HG03354 (cell line): ENCODE results near the gene XRCC3.

Experiments used
- ATAC-seq: cut with Tn5 transposase; IDR thresholded peaks from one replicate; pipeline ENCODE4 v1.9.1; 2021; ENCODE audit warnings: mild to moderate bottlenecking; ENCODE audit not compliant: unreplicated experiment, poor library complexity, severe bottlenecking

XRCC3 gene

DNA sequence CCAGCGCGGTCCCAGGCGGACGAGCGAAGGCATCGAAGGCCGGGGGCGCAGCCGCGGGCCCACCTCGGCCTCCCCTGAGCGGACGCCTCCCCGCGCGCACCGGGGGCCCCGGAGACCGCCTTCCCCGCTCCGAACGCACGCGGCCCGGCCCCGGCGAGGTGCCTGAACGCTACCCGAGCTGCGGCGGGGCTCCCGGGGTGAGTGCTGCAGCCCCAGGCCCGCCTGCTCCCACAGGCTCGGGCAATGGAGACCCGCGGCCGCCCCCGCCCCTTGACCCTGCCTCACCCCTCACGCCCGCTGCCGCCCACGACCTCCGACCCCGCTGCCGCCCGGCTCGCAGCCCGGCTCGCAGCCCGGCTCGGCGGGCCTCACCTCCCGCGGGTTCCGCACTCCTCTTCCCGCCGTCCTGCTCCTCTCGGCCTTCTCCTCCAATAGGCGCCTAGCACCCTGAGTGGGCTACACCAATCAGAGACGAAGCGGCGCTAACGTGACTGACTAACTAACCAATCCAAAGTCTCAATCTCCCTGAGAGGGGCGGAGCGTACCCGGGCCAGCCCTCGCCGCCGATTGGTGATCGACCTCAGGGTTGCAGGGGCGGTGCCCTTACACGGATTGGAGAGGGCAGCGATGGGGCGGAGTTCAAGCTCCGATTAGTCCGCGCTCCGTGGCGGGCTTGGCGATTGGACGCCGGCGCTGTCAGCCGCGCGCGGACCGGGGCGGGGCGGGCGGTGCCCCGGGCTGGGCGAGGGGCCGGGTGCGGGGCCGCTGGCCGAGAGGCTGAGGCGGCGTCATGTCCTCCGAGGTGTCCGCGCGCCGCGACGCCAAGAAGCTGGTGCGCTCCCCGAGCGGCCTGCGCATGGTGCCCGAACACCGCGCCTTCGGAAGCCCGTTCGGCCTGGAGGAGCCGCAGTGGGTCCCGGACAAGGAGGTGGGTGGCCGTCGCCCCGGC lies at the start of gene XRCC3, which contains the start of gene ZFYVE21:
XRCC3 (minus strand) TSS at position 400 of the 949 bp plus-strand sequence. CDS start 4,364 bp downstream, outside the sequence.
ZFYVE21 (plus strand) TSS at position 759 of the 949 bp plus-strand sequence; CDS start at position 791, 32 bp downstream.
- peak; percentile 95 for ATAC-seq

DNA sequence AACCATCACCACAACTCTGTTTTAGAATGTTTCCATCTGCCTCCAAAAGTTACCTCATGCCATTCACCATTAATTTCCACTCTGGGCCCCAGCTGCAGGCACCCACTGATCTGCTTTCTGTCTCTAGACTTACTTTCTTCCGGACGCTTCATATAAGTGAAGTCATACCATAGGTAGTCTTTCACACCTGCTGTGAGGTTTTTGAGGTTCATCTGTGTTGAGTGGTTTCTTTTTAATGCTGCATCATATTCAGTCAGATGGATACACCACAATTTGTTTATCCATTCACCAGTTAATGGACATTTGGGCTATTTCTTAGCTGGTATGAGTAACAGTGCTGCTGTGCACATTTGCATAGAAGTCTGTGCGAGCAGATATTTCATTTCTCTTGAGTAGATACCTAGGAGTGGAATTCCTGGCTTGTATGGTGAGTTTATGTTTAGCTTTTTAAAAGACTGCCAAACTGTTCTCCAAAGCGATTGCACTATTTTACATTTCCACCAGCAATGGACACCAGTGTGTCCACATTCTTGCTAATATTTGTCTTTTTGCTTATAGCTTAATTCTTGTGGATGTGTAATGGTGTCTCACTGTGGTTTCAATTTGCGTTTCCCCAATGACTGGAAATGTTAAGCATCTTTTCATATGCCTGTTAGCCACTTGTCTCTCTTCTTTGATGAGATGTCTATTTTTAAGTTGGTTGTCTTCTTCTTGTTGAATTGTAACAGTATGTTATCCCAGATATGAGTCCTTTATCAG lies 48.7 kb upstream of the XRCC3 start:
- ATAC-seq: peak; percentile 91

DNA sequence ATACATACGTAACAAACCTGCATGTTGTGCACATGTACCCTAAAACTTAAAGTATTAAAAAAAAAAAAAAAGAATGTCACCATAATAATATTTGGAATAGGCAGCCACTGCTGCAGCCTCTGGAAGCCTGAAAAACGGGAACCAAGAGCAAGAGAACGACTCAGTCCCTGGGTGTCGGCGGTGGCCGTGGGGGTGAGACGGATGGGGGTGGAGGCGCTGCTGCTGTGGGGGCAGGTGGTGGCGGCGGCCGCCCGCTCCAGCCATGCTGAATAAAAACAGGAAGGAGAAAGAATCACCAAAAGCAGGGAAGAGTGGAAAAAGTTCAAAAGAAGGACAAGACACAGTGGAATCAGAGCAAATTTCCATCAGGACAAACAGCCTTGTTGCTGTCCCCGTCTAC lies 47.3 kb upstream of the XRCC3 start:
- no peak for ATAC-seq

DNA sequence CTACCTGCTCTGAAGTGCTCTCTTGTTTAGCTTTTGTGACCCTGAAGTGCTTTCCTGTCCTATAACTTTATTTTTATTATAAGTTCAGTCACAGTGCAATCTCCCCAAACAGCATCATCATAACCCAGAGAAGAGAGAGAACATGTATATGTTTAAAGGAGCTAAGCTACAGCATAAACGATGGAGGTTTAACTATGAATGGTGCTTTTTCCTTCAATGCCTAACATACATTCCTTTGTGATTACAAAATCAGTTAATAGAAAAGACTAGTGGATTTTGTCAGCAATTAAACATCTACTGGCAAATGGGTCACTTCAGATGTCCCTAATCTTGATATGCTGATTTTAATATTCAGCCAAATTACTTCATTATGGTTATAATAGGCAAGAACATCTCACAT lies 46.8 kb upstream of the XRCC3 start:
- ATAC-seq: no peak

DNA sequence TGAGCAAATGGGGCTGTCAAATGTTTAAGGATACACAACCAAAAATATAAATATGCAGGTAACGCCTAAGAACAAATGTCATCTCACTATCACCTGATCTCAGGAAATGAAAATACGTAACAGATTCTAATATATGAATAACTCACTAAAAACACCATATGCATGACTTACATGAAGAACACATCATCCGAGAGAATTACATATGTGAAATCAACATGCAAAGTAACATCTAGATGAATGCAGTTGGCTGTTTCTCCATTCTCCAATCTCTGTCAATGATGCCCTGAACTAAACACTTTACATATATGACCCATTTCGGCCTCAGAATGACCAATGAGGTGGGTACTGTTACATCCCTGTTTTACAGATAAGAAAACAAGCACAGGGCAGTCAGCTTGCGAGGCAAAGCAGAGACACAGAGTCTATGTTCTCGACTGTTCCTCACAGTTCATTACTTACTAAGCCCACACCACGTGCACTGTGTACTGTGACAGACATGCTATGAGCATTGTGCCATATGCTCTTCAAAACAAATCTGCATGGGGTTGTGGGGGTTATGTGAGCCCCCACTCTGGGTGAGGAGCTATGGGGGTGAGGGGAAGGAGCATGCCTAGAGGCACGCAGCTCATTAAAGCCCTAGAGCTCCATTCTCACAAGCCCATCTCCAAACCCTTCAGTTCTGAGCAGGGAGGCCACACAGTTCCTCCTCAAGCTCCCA lies 43.0 kb upstream of the XRCC3 start:
- no peak for ATAC-seq

DNA sequence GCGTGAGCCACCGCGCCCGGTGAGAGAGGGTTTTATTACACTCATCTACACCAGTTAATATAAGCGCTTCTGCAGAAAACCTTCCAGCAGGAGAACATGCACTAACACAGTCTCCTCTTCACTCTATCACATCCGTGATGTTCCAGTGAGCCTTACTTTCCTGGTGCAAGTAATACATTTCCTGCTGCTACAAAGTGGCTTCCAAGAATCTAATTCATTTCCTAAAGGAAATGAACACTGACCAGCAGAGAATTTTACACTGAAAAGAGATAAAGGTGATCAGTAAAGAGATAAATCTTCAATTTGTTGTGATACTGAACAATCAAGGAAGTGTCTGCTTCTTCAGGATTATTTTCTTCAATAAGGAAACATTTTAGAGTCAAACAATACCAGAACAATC lies 39.8 kb upstream of the XRCC3 start:
- no peak for ATAC-seq

DNA sequence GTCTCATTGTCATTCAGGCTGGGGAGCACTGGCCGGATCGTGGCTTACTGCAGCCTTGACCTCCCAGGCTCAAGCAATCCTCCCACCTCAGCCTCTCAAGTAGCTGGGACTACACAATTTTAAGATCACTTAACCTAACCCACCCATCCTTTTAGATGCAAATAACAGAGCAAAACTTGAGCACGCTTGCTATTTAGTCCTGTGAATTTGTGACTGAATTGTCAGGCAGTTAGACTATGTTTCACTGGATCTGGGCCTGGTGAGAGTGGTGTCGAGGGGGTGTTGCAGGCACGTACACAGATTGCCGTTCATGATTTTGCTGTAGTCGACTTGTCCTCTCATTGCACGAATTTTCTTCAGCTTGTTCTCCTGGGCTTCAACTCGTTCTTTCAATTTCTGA lies 38.5 kb upstream of the XRCC3 start:
- ATAC-seq: no peak

DNA sequence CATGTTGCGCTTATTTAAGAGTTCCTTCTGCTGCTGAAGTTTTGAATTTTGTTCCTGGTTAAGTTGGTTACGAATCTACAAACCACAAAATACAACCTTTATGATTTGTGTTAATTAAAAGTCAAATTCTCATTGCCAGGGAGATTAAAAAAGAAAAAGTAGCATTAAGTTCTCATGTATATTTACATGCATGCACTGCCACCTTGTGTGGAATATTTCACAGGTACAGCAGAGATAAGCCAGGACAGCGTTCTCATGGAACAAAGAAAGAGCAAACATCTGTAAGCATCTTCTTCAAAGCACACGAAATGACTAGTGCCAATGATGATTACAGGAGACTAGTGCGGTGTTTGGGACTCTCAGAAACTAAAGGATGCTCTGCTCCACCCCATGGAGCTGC lies 34.6 kb upstream of the XRCC3 start:
- ATAC-seq: no peak

DNA sequence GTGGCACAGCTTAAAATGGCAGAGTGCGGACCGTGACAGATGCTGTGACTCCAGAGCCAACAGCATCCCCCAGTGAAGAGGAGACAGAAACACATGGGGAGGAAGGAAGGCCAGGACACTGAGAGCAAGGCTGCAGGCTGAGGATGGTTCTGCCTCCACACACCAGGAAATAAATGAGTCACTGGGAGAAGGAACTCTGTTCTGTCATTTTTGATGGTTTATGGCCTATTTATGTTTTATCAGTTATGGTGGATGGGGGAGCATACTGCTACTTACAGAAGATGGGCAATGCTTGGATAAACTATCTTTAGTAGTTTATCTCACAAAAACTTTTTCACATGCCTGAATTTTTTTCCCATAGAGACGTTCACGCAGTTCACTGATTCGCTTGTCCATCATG lies 34.2 kb upstream of the XRCC3 start:
- no peak for ATAC-seq

DNA sequence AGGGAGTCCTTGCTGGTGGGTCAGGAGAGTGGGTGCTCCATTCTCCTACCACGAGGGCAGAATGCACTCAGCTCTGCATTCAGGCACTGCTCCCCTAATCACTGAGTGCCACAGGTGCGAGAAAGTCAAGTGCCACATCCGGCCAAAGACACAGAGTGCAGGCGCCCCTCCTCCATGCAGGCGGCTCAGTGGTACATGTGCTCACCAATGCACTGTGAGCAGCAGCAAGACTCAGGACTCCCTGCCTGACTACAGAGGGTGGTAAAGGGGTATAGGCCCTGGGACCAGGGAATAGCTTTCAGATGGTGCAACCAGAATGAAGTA lies 33.2 kb upstream of the XRCC3 start:
- no peak for ATAC-seq

DNA sequence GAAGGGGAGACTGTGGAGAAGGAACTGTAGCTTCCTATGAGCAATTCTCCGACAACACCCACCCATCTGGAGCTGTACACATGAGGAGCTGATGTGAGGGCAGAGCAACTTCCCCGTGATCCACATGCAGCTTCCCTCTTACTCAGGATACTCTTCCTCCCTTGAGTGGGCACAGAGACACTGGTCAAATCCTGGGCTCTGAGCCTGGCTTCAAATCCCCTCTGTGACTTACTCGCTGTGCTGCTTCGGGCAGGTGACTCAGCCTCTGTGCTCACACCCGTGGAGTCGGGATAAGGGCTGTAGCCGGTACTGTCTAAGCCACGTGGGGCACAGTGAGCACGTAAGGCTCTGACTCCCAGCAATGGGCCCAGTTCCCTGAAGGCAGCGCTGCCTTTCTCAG lies 31.4 kb upstream of the XRCC3 start:
- no peak for ATAC-seq

DNA sequence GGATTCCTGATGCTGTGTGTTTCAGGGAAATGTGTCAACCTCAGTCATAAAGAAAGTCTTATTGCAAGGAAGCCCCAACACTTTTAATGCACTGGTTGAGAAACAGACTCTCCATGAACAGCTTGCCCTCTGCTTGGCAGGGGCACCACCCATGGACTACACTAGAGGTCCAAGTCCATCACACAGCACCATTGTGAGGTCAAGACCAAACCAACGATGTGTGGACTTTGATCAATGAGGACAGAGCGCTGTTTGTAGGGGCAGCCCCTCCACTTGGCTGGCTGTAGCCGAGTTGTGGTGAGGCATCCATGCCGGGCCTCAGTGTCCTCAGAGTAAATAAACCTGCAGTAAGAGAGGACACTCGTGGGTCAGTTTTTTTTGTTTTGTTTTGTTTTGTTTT lies 30.2 kb upstream of the XRCC3 start:
- no peak for ATAC-seq

DNA sequence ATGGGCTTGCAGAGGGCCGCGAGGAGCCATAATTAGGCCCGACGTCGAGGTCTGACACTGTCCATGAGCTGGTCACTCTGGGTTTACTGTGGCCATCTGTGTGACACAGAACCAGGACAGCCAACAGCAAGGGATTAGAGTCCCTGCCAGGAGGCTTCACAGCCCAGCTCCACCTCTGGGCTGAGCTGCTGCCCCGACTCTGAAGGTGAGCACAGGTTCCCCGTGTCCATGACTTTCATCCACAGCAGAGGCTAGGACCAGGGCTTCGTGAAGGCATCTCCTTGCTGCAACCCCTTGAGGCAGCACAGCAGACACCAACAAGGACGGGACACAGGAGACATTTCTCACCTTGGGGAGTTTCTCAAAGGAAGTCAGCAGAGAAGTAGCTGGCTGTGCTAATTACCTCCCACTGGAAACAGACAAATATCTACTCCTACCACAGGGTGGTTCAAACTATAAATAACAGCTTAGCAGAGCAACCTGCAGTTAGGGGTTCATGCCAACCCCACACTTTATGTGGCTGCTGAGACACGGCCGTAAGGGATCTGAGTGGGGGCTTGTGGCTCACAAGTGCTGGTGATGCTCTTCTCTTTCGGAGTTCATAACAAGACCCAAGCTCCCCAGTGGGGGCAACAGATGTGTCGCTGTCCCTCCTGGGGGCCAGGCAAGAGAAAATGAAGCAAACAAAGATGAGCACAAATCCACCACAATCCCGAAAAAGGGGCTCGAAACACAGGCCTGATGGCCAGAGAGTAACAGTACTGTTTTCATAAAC lies 29.6 kb upstream of the XRCC3 start:
- no peak for ATAC-seq

DNA sequence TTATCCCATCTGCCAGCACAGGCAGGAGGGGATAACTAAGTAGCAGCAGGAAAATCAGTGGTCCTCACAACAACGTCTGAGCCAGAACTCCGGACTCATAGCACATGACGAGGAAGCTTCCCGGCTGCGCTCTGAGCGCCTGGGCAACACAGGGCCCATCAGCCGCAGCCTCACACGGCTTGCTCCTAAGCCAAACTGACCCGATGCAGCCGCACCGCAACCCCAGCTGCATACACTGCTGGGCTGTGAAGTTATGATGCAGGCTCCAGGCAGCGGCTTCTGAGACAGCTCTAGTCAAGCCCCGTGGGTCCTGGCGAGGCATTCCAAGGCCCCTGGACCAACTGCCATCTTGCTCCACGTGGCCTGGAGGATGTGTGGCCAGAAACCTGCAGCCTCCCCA lies 28.4 kb upstream of the XRCC3 start:
- no peak for ATAC-seq

DNA sequence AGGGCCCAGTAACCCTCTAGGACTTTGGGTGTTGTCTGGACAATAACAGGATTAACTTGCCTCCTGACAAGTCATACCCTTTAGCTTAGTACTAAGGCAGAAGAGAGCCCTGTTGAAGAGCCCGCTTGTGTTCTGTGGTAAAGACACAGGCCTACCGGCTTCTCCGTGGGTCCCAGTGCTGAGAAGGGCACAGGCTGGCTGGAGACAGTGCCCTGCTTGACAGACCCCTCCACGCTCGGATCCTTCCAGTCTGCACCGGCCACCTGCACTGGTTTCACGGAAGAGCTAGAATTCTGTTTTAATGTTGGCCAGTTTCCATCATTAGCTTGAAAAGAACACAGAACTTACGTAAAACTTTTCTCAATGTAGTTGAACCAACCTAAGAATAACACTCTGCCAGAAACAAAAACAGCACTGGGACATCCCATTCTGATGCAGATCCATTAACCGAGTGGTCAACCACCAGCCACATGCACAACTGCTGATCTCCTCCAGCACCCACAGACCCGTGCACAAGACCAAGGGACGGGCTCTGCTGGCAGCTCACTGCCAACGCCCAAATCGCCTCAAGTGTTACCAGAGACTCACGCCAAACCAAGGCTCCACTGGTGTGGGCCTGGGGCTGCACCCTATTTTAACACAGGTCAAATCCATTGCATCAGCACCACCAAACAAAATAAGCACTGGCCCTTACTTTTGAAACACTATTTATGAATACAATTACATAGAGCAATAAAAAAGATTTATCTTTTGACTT lies 27.4 kb upstream of the XRCC3 start:
- no peak for ATAC-seq

DNA sequence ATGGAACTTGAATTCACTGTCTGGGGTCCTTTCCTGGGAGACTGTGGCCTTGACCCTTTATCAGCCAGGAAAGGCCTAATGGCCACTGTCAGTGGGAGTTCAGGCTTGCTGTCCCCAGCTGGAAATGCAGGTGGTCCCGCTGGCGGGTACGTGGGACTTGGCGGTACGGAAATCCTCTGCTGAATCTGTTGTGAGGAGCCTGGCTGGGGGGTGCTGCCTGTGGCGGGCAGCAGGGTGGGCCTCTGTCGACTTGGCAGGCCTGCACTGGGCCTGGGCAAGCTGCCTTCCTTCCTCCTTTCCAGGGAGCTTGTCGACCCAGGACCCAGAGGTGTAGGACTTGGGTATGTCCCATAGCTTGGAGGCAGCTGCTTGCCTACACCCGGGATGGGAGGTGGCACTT lies 26.6 kb upstream of the XRCC3 start:
- ATAC-seq: no peak

DNA sequence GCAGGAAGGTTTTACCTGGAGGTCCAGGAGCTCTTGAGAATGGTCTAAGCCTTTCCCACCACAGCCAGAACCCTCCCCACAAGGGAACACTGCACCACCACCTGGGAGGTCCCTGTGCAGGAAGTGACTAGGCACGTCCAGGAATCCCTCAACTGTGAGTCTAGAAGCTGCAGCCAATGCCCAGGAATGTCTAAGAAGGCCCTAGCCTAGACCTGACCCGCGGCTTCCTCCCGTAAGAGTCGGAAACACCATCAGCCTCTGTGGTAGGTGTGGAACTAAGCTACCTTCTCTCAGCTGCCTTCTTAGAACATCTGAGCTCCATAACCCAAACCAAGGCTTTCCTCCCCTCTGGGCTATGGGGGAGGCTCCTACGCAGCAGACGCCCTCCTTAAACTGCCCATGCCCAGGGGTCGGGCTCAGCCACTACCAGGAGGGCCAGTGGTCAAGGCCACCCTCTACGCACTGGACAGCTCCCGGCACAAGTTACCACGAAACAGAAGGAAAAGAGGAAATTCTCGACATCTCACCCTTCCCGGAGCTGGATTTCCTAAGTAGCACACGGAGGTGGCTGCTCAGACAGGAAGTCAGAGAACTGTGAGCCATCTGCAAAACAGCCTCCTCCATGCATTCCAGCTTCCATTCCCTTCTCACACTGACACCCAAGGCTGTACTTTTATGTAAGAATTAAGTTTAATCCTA lies 25.9 kb upstream of the XRCC3 start:
- no peak for ATAC-seq

DNA sequence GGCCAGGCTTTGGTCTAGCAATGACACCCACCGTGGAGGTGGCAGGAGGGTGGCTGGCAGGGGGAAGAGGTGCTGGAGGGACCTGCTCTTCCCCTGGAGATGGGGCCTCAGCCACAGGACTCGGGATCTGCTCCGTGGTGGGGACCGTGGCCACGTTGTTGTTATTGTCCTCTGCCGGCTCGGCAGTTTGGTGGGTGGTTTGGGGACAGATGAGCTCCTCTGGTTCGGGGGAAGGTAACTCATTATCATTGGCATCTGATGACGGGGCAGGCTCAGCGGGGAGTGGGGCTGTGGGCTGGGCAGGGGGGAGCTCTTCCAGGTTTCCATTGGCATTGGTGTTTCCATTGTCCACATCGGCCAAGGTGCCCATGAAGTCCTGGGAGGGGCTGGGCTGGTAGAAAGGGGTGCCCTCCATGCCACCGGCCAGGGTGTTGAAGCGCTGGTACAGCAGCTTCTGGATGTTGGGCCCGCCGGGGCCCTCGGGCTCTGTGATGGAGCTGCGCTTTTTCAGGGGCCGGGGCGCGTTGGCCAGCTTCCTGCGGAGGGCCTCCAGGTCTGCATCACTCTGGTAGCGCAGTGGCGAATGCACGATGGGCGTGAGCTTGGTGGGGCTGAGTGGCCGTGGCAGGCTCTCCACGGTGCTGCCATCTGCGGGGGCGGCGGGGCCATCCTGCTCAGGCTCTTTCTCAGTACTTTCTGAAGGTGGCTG lies 24.7 kb upstream of the XRCC3 start:
- no peak for ATAC-seq
